IMR-90 (cell line): ENCODE data around the gene BRD8. TPM values are rescaled to one million over a fixed set of nuclear protein-coding genes. Genes with fewer than 3 reads are reported as not detected.

Experiments
- ATAC-seq: fragments of 200-7000 bp; cut with Tn5 transposase; 2 replicates; pipeline ENCODE4 v1.9.1; 2020; ENCODE audit warnings: low read depth, mild to moderate bottlenecking, moderate library complexity
- BruUV-seq: library from RNA; stranded (reverse); fragments of 400-500 nt; replicated peaks from 2 replicates; lab custom pipeline; 2021; lab: Mats Ljungman, UMichigan
- CTCF ChIA-PET: fragments of 300-600 bp; formaldehyde crosslinking; extraction: SDS; loops from one replicate; lab custom pipeline; 2021; ENCODE audit warnings: antibody characterized with exemption; lab: Yijun Ruan, JAX
- POLR2A ChIA-PET: fragments of 300-600 bp; sonication (Branson Sonifier 250); formaldehyde crosslinking; loops from one replicate; lab custom pipeline; 2022; ENCODE audit warnings: antibody characterized with exemption; ENCODE audit not compliant: unreplicated experiment; lab: Charles Lee
- DNase-seq: peaks from one replicate; pipeline ENCODE4 v3.0.0; 2013
- H2AFZ ChIP-seq: replicated peaks from 2 replicates; pipeline ENCODE3; 2013; ENCODE audit warnings: low read length, mild to moderate bottlenecking; ENCODE audit not compliant: poor library complexity
- H2AK5ac ChIP-seq: 2 replicates; pipeline ENCODE4 v1.6.1; 2013; ENCODE audit warnings: low read depth, low read length, inconsistent platforms
- H2AK9ac ChIP-seq: replicated peaks from 2 replicates; pipeline ENCODE3; 2013; ENCODE audit warnings: mild to moderate bottlenecking, low read depth, low read length, moderate library complexity; ENCODE audit not compliant: poor library complexity
- H2BK120ac ChIP-seq: 2 replicates; pipeline ENCODE4 v1.6.1; 2013; ENCODE audit warnings: low read depth, low read length, inconsistent platforms
- H2BK15ac ChIP-seq: 3 replicates; pipeline ENCODE4 v1.6.1; 2013; ENCODE audit warnings: low read depth, low read length, inconsistent platforms
- H2BK20ac ChIP-seq: 2 replicates; pipeline ENCODE4 v1.6.1; 2013; ENCODE audit warnings: low read depth, mild to moderate bottlenecking, inconsistent platforms, low read length, moderate library complexity
- H2BK5ac ChIP-seq: 2 replicates; pipeline ENCODE4 v1.6.1; 2013; ENCODE audit warnings: mild to moderate bottlenecking, low read depth, low read length, inconsistent platforms; ENCODE audit not compliant: poor library complexity, severe bottlenecking
- H3K14ac ChIP-seq: replicated peaks from 2 replicates; pipeline ENCODE4 v1.6.1; 2013; ENCODE audit warnings: low read depth, low read length, inconsistent platforms
- H3K18ac ChIP-seq: 2 replicates; pipeline ENCODE4 v1.6.1; 2013; ENCODE audit warnings: low read depth, low read length, control low read depth
- H3K23ac ChIP-seq: 2 replicates; pipeline ENCODE4 v1.6.1; 2013; ENCODE audit warnings: low read depth, low read length, inconsistent platforms
- H3K27ac ChIP-seq: 2 replicates; pipeline ENCODE4 v1.5.1; 2013; ENCODE audit warnings: mild to moderate bottlenecking, control low read depth, low read length; ENCODE audit not compliant: insufficient read depth
- H3K27me3 ChIP-seq: 2 replicates; pipeline ENCODE4 v1.6.1; 2013; ENCODE audit warnings: low read length; ENCODE audit not compliant: control insufficient read depth, insufficient read depth
- H3K36me3 ChIP-seq: 2 replicates; pipeline ENCODE4 v1.6.1; 2013; ENCODE audit warnings: low read length, mixed read lengths; ENCODE audit not compliant: control insufficient read depth, insufficient read depth
- H3K4ac ChIP-seq: 2 replicates; pipeline ENCODE4 v1.6.1; 2013; ENCODE audit warnings: low read depth, low read length, inconsistent platforms
- H3K4me1 ChIP-seq: 2 replicates; pipeline ENCODE4 v1.6.1; 2013; ENCODE audit warnings: low read length, mixed read lengths; ENCODE audit not compliant: control insufficient read depth, insufficient read depth
- H3K4me2 ChIP-seq: 2 replicates; pipeline ENCODE4 v1.6.1; 2013; ENCODE audit warnings: low read depth, mild to moderate bottlenecking, control low read depth, low read length, moderate library complexity
- H3K4me3 ChIP-seq: 2 replicates; pipeline ENCODE4 v1.5.1; 2013; ENCODE audit warnings: low read depth, mild to moderate bottlenecking, control low read depth, low read length, moderate library complexity; ENCODE audit not compliant: insufficient read depth
- H3K56ac ChIP-seq: 2 replicates; pipeline ENCODE4 v1.6.1; 2013; ENCODE audit warnings: low read length, inconsistent platforms; ENCODE audit not compliant: insufficient read depth; ENCODE audit errors: extremely low read depth
- H3K79me1 ChIP-seq, 2 experiments: 2 replicates each; pipeline ENCODE4 v1.6.1; 2013; ENCODE audit warnings: low read length in 2 of 2, inconsistent platforms in 1 of 2, low read depth in 1 of 2
- H3K9ac ChIP-seq: 2 replicates; pipeline ENCODE4 v1.6.1; 2013; ENCODE audit warnings: low read depth, low read length, control low read depth
- H3K9me1 ChIP-seq: 2 replicates; pipeline ENCODE4 v1.6.1; 2013; ENCODE audit warnings: low read length, inconsistent platforms; ENCODE audit not compliant: insufficient read depth
- H3K9me3 ChIP-seq: 2 replicates; pipeline ENCODE4 v1.6.1; 2013; ENCODE audit warnings: low read length; ENCODE audit not compliant: control insufficient read depth, insufficient read depth
- H4K20me1 ChIP-seq: 2 replicates; pipeline ENCODE4 v1.6.1; 2013; ENCODE audit warnings: low read length, inconsistent platforms; ENCODE audit not compliant: insufficient read depth
- H4K5ac ChIP-seq: 2 replicates; pipeline ENCODE4 v1.6.1; 2013; ENCODE audit warnings: mild to moderate bottlenecking, low read depth, low read length, control low read depth
- H4K8ac ChIP-seq, 2 experiments: 2 replicates each; pipeline ENCODE4 v1.6.1; 2013; ENCODE audit warnings: low read depth in 2 of 2, low read length in 2 of 2, control low read depth in 1 of 2, inconsistent platforms in 1 of 2
- H4K91ac ChIP-seq: 2 replicates; pipeline ENCODE4 v1.6.1; 2013; ENCODE audit warnings: low read depth, low read length, inconsistent platforms; ENCODE audit not compliant: insufficient read depth
- BHLHE40 ChIP-seq: fragments of 150-350 bp; IDR thresholded peaks from 2 replicates; pipeline ENCODE4 v1.6.1; 2016; ENCODE audit warnings: mild to moderate bottlenecking, low read depth, low read length
- CHD1 ChIP-seq: IDR thresholded peaks from 2 replicates; pipeline ENCODE4 v1.6.1; 2012; ENCODE audit warnings: low read depth, low read length, improper control_type of control experiment
- MAFK ChIP-seq: IDR thresholded peaks from 2 replicates; pipeline ENCODE4 v1.6.1; 2012; ENCODE audit warnings: low read depth, low read length, improper control_type of control experiment
- MAZ ChIP-seq: IDR thresholded peaks from 2 replicates; pipeline ENCODE4 v1.6.1; 2012; ENCODE audit warnings: low read depth, mild to moderate bottlenecking, low read length, improper control_type of control experiment, moderate library complexity, borderline replicate concordance
- NFE2L2 ChIP-seq: fragments of 150-350 bp; IDR thresholded peaks from 2 replicates; pipeline ENCODE4 v1.6.1; 2016; ENCODE audit warnings: low read depth, mild to moderate bottlenecking, low read length
- POLR2A ChIP-seq: IDR thresholded peaks from 2 replicates; pipeline ENCODE4 v1.6.1; 2012; ENCODE audit warnings: mild to moderate bottlenecking, low read depth, low read length
- RAD21 ChIP-seq: IDR thresholded peaks from 2 replicates; pipeline ENCODE4 v1.6.1; 2012; ENCODE audit warnings: low read length, improper control_type of control experiment
- RCOR1 ChIP-seq: IDR thresholded peaks from 2 replicates; pipeline ENCODE4 v1.6.1; 2012; ENCODE audit warnings: mild to moderate bottlenecking, low read length, improper control_type of control experiment; ENCODE audit not compliant: insufficient replicate concordance
- whole genome bisulfite sequencing, 2 experiments: methylation state at CpG; one replicate each; pipeline versions ENCODE4 v1.1.5 to v1.1.7; 2013; ENCODE audit warnings: missing lambda C conversion rate in 2 of 2; ENCODE audit not compliant: insufficient read length in 1 of 2; ENCODE audit errors: extremely low coverage in 2 of 2; 5-methylcytosine and 5-hydroxymethylcytosine counted together
- dilution Hi-C: fragments of 300-500 bp; cut with HindIII; formaldehyde crosslinking; loops from one replicate; pipeline ENCODE4 v1.14.3; 2018; ENCODE audit warnings: low sequenced_read_pairs; ENCODE audit not compliant: unreplicated experiment
- in situ Hi-C: fragments of 300-500 bp; cut with MboI; formaldehyde crosslinking; loops from 3 replicates; pipeline ENCODE4 v1.14.3; 2019; ENCODE audit warnings: low sequenced_read_pairs, inconsistent platforms, mixed read lengths
- intact Hi-C: fragments of 100-400 bp; cut with micrococcal nuclease; formaldehyde crosslinking; loops from 2 replicates; pipeline ENCODE4 v1.10.0; 2022
- polyA plus RNA-seq, 3 experiments: library from polyadenylated mRNA; depleted of rRNA; stranded (reverse); fragments of >200 nt; gene quantifications; 2 replicates each; pipeline ENCODE4 v1.2.3, GENCODE V29; 2012; ENCODE audit warnings: low replicate concordance in 1 of 3
- total RNA-seq: library from RNA; depleted of rRNA; stranded (reverse); fragments of >200 nt; gene quantifications from 2 replicates; pipeline ENCODE4 v1.2.3, GENCODE V29; 2012
- TF ChIP-seq, protein P1 (sequence below): fragments of 150-350 bp; IDR thresholded peaks from 2 replicates; pipeline ENCODE4 v1.6.1; 2016; ENCODE audit warnings: low read depth, mild to moderate bottlenecking, low read length, moderate library complexity, borderline replicate concordance

Gene BRD8
- total and polyA plus RNA-seq, 2 of the 4 experiments (the other 2 are of a cell fraction) = 36.9 to 43.6 TPM

DNA sequence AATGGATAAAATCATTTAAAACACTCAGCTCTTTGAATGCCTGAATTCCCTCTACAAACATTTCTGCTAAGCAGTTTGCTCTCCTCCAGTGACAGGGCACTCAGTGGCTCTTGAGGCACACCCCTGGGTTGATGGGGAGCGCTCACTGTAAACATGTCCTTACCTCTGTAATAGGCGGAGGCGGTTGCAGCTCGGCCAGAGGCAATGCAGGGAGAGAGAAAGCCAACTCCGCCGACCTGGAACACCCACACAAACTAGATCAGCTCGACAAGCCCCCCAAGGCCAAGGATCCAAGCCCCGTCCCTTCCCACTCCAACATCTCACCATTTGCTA, 34.4 kb upstream of the BRD8 start:
- no peaks in the 10 kb centered on the region for H4K20me1 ChIP-seq
- CTCF ChIA-PET = interaction anchor here (1.4 to 1.8 kb wide), 2 partner anchors 10 to 30 kb away, joined by 3 to 8 read pairs; no protein-coding TSS in a partner anchor
- H3K9ac ChIP-seq = peak overlapping the region; percentile 85

More for the DNA sequence above, 34.4 kb upstream of the BRD8 start:
- BruUV-seq = TSS peak; percentile 33
- POLR2A ChIA-PET = no interaction called here
- Histone ChIP-seq H3K36me3 (peaks cover 4% of the 10 kb centered on the region), H2BK5ac (peak overlapping the region; percentile 74), H4K8ac (peak overlapping the region; percentile 84 to 97), H3K14ac (peak overlapping the region; percentile 64), H2AK5ac (peak overlapping the region; percentile 17; the same call in 1 of the 2 replicates), H3K4ac (peak overlapping the region; percentile 85), H4K91ac (peak overlapping the region; percentile 67), H3K4me2 (peak overlapping the region; percentile 83), H2BK20ac (no peak overlapping the region), H3K9me1 (no peaks in the 10 kb centered on the region), H2AK9ac (peak overlapping the region; percentile 76), H4K5ac (peak overlapping the region; percentile 73), H3K4me1 (no peaks in the 10 kb centered on the region), H3K56ac (peak overlapping the region; percentile 42; the same call in 1 of the 2 replicates), H3K4me3 (peak overlapping the region; percentile 84), H3K27me3 (no peaks in the 10 kb centered on the region), H3K9me3 (no peaks in the 10 kb centered on the region), H2BK120ac (no peak overlapping the region), H3K27ac (peak overlapping the region; percentile 75), H3K18ac (no peak overlapping the region), H2BK15ac (no peak overlapping the region), H3K23ac (peak overlapping the region; percentile 85), H2AFZ (peak overlapping the region; percentile 97), H3K79me1 (peaks cover 22 to 26% of the 10 kb centered on the region in 2 experiments)
- intact Hi-C loops = no loop called here
- dilution Hi-C loops = no loop called here
- ATAC-seq = peak; percentile 43
- in situ Hi-C loops = no loop called here
- no CpG with 5 or more reads among the region's 8 CpGs for WGBS, 2 experiments
- TF ChIP-seq, protein P1, sequence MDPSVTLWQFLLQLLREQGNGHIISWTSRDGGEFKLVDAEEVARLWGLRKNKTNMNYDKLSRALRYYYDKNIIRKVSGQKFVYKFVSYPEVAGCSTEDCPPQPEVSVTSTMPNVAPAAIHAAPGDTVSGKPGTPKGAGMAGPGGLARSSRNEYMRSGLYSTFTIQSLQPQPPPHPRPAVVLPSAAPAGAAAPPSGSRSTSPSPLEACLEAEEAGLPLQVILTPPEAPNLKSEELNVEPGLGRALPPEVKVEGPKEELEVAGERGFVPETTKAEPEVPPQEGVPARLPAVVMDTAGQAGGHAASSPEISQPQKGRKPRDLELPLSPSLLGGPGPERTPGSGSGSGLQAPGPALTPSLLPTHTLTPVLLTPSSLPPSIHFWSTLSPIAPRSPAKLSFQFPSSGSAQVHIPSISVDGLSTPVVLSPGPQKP = no peak
- TF ChIP-seq RCOR1 = no peak
- no peak for TF ChIP-seq BHLHE40
- TF ChIP-seq MAFK = no peak
- TF ChIP-seq MAZ = no peak
- TF ChIP-seq POLR2A = no peak
- TF ChIP-seq CHD1 = no peak
- no peak for TF ChIP-seq NFE2L2
- TF ChIP-seq RAD21 = no peak
- DNase-seq = peak; percentile 8
